ENCODE data around the gene MRPS26.

GRCh38 chr20:3071266-3071609, 25.4 kb downstream of the MRPS26 start:
- no peak for TF ChIP-seq CTCF (IDR thresholded peaks at IDR 0.05)
- no peak for TF ChIP-seq EP300 (IDR thresholded peaks at IDR 0.05)
- no peak for TF ChIP-seq POLR2A (IDR thresholded peaks at IDR 0.05)
- no peak for TF ChIP-seq POLR2AphosphoS5 (IDR thresholded peaks at IDR 0.05)

All from stomach (tissue), 4 donors.